K562 (cell line): ENCODE results near the gene RARRES2. TPM values are rescaled to one million over a fixed set of nuclear protein-coding genes. Genes with fewer than 3 reads are reported as not detected.
A peak's percentile ranks its signal among the peaks of the same experiment; 100 is the strongest.

Experiments
- BACH1 ChIP-seq: fragments of 200-800 bp; sonication (Bioruptor generic); IDR thresholded peaks from 2 replicates; pipeline ENCODE4 v1.6.1; 2016; ENCODE audit warnings: missing genetic modification characterization, missing compliant biosample characterization
- CGGBP1 ChIP-seq: fragments of 250-450 bp; sonication (Bioruptor Pico); IDR thresholded peaks from 2 replicates; pipeline ENCODE4 v1.9.0; 2021; ENCODE audit warnings: mild to moderate bottlenecking
- CHAMP1 ChIP-seq: fragments of 450-650 bp; IDR thresholded peaks from 2 replicates; pipeline ENCODE4 v1.6.1; 2016; ENCODE audit warnings: mild to moderate bottlenecking
- DNMT1 ChIP-seq: fragments of 450-650 bp; IDR thresholded peaks from 2 replicates; pipeline ENCODE4 v1.6.1; 2016; ENCODE audit warnings: antibody characterized with exemption, mild to moderate bottlenecking
- FUS ChIP-seq: fragments of 200-400 bp; formaldehyde crosslinking; optimal IDR thresholded peaks from 2 replicates; pipeline ENCODE3; 2017; ENCODE audit warnings: low read depth, low read length
- HDGF ChIP-seq: fragments of 450-650 bp; IDR thresholded peaks from 2 replicates; pipeline ENCODE4 v1.6.1; 2016
- HMG20B ChIP-seq: fragments of 250-450 bp; sonication (Bioruptor Pico); IDR thresholded peaks from 2 replicates; pipeline ENCODE4 v1.5.0; 2021; ENCODE audit warnings: mild to moderate bottlenecking
- MXD1 ChIP-seq: fragments of 250-450 bp; sonication (Bioruptor Pico); IDR thresholded peaks from 2 replicates; pipeline ENCODE4 v1.8.0; 2021; ENCODE audit warnings: borderline replicate concordance, mild to moderate bottlenecking, moderate library complexity; ENCODE audit not compliant: poor library complexity, severe bottlenecking
- MXI1 ChIP-seq: IDR thresholded peaks from 2 replicates; pipeline ENCODE4 v1.6.1; 2011; ENCODE audit warnings: low read depth, mild to moderate bottlenecking, improper control_type of control experiment, low read length
- PHB2 ChIP-seq: fragments of 450-650 bp; IDR thresholded peaks from 2 replicates; pipeline ENCODE4 v1.6.1; 2017; ENCODE audit warnings: low read depth
- PHF21A ChIP-seq: fragments of 450-650 bp; IDR thresholded peaks from 2 replicates; pipeline ENCODE4 v1.6.1; 2017; ENCODE audit warnings: low read depth, borderline replicate concordance
- TCF15 ChIP-seq: fragments of 250-450 bp; sonication (Bioruptor Pico); IDR thresholded peaks from 2 replicates; pipeline ENCODE4 v1.8.0; 2022; ENCODE audit warnings: moderate library complexity, mild to moderate bottlenecking, inconsistent platforms
- THAP12 ChIP-seq: fragments of 250-450 bp; sonication (Bioruptor Pico); IDR thresholded peaks from 2 replicates; pipeline ENCODE4 v1.9.0; 2021; ENCODE audit warnings: mild to moderate bottlenecking, inconsistent platforms
- ZNF277 ChIP-seq: fragments of 250-450 bp; sonication (Bioruptor Pico); IDR thresholded peaks from 2 replicates; pipeline ENCODE4 v1.8.0; 2022; ENCODE audit warnings: inconsistent platforms, mild to moderate bottlenecking, moderate library complexity, borderline replicate concordance
- ZNF77 ChIP-seq: fragments of 250-450 bp; sonication (Bioruptor Pico); IDR thresholded peaks from 2 replicates; pipeline ENCODE4 v1.5.0; 2020
- ZNF778 ChIP-seq: fragments of 450-650 bp; formaldehyde crosslinking; IDR thresholded peaks from 2 replicates; pipeline ENCODE4 v1.4.0; 2020; ENCODE audit warnings: mild to moderate bottlenecking, moderate library complexity
- ZNF79 ChIP-seq: fragments of 250-450 bp; sonication (Bioruptor Pico); IDR thresholded peaks from 2 replicates; pipeline ENCODE4 v1.4.0; 2020; ENCODE audit warnings: low read depth, mild to moderate bottlenecking, moderate library complexity
- polyA plus RNA-seq, 8 experiments: library from polyadenylated mRNA; depleted of rRNA in 4 of 8; stranded (reverse) in 5 of 8; unstranded in 3 of 8; fragments of >200 nt; fragmentation: Nextera tagmentation in 2 of 8; fragmentation: Illumina TruSeq in 1 of 8; extraction: Ambion mirVana in 2 of 8; extraction: Trizol in 1 of 8; gene quantifications; 2 replicates each; pipeline versions ENCODE4 v1.2.1 to v1.2.3, GENCODE V29; 2011 to 2014; ENCODE audit warnings: inconsistent platforms in 1 of 8, missing spikeins in 1 of 8
- total RNA-seq, 7 experiments: library from RNA; depleted of rRNA in 6 of 7; stranded (reverse); fragments of >200 nt in 6 of 7; fragmentation: Illumina TruSeq in 2 of 7; extraction: Trizol in 2 of 7; gene quantifications; 2 replicates each; pipeline versions ENCODE4 v1.2.1 to v1.2.3, GENCODE V29; 2011 to 2021; ENCODE audit warnings: low replicate concordance in 1 of 7
- TF ChIP-seq, protein P1 (sequence below): sonication (generic); formaldehyde crosslinking; IDR thresholded peaks from 2 replicates; pipeline ENCODE4 v1.8.1; 2023; ENCODE audit warnings: mild to moderate bottlenecking, missing genetic modification reagents

RARRES2 gene
- total and polyA plus RNA-seq, 9 of the 15 experiments (the other 6 are each of a cell fraction or from before 2014, with no cell fraction given) = 0.11 to 1.7 (median 0.23) TPM; not detected in 6

DNA sequence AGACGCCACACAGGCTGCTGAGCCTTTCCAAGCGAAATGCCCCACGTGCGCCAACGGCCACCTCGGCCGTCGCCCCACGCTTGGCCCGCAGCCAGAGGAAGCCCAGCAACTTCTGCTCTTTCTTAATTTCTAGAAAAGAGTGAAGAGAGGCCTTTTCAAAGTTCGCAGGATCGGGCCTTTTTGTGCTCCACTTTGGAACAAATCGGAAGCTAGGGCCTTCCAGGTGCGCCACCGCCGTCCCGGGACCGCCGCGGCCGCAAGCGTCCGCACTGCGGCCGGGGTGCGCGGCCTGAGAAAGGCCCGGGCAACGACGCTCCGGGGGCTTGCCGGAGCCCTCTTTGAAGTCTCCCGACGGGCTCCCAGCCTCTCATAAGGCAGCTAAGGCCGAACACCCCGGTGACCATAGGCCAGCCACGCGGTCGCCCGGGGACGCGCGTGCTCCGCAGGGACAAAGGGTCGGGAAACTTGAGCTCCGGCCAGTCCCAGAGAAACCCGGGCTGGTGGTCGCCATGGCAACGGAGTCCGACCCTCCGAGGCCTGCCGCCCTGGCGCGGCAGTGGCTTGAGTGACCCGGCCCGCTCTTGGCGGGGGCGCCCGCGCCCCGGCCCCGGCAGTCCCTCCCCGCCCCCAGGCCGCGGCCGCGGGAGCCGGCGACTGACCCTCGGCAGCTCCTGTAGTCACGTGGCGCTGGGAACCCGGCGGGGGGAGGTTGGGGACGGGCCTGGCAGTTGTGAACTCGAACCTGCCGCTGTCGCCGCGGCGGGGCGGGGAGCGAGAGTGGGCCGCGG lies 26.9 kb upstream of the RARRES2 start, which contains the start of gene REPIN1 (continued):
- TF ChIP-seq ZNF77 (CRISPR knock-in tag) = no peak
- peak; percentile 21 for TF ChIP-seq MXD1 (CRISPR knock-in tag)
- TF ChIP-seq CGGBP1 (CRISPR knock-in tag) = no peak
- TF ChIP-seq, protein P1, sequence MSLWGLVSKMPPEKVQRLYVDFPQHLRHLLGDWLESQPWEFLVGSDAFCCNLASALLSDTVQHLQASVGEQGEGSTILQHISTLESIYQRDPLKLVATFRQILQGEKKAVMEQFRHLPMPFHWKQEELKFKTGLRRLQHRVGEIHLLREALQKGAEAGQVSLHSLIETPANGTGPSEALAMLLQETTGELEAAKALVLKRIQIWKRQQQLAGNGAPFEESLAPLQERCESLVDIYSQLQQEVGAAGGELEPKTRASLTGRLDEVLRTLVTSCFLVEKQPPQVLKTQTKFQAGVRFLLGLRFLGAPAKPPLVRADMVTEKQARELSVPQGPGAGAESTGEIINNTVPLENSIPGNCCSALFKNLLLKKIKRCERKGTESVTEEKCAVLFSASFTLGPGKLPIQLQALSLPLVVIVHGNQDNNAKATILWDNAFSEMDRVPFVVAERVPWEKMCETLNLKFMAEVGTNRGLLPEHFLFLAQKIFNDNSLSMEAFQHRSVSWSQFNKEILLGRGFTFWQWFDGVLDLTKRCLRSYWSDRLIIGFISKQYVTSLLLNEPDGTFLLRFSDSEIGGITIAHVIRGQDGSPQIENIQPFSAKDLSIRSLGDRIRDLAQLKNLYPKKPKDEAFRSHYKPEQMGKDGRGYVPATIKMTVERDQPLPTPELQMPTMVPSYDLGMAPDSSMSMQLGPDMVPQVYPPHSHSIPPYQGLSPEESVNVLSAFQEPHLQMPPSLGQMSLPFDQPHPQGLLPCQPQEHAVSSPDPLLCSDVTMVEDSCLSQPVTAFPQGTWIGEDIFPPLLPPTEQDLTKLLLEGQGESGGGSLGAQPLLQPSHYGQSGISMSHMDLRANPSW (CRISPR knock-in tag) = no peak
- no peak for TF ChIP-seq DNMT1
- no peak for TF ChIP-seq ZNF778 (CRISPR knock-in tag)
- no peak for TF ChIP-seq HMG20B (CRISPR knock-in tag)
- no peak for TF ChIP-seq ZNF79 (CRISPR knock-in tag)
- TF ChIP-seq ZNF277 = no peak
- peak; percentile 71 for TF ChIP-seq FUS
- TF ChIP-seq PHF21A = no peak
- TF ChIP-seq THAP12 (CRISPR knock-in tag) = peak; percentile 60; the same call in 1 of the 2 replicates
- no peak for TF ChIP-seq MXI1
- no peak for TF ChIP-seq CHAMP1
- no peak for TF ChIP-seq PHB2
- TF ChIP-seq TCF15 = peak; percentile 72; the same call in 1 of the 2 replicates
- no peak for TF ChIP-seq HDGF
- TF ChIP-seq BACH1 = no peak; the same call in 1 of the 2 replicates
